H9 (cell line): ENCODE measurements around the gene CNTF. TPM values are rescaled to one million over a fixed set of nuclear protein-coding genes. Genes with fewer than 3 reads are reported as not detected.

Source experiments
- DNase-seq: peaks from one replicate; pipeline ENCODE4 v3.0.0-alpha.2; 2017
- H2AFZ ChIP-seq: one replicate; pipeline ENCODE4 v1.6.1; 2013; ENCODE audit warnings: mild to moderate bottlenecking, low read length, control low read depth, moderate library complexity
- H2AK5ac ChIP-seq: 2 replicates; pipeline ENCODE4 v1.6.1; 2013; ENCODE audit warnings: low read length, control low read depth, mixed read lengths; ENCODE audit not compliant: insufficient read length
- H2BK120ac ChIP-seq: one replicate; pipeline ENCODE4 v1.6.1; 2013; ENCODE audit warnings: low read depth, mild to moderate bottlenecking, low read length, control low read depth, inconsistent platforms; ENCODE audit not compliant: poor library complexity, severe bottlenecking
- H2BK12ac ChIP-seq: 2 replicates; pipeline ENCODE4 v1.6.1; 2013; ENCODE audit warnings: low read length, control low read depth, mixed read lengths, low read depth; ENCODE audit not compliant: insufficient read length
- H2BK15ac ChIP-seq: 2 replicates; pipeline ENCODE4 v1.6.1; 2013; ENCODE audit warnings: low read depth, low read length, control low read depth
- H2BK20ac ChIP-seq: one replicate; pipeline ENCODE4 v1.6.1; 2013; ENCODE audit warnings: low read depth, mild to moderate bottlenecking, low read length, control low read depth, inconsistent platforms; ENCODE audit not compliant: poor library complexity, severe bottlenecking
- H2BK5ac ChIP-seq: 2 replicates; pipeline ENCODE4 v1.6.1; 2013; ENCODE audit warnings: low read length, control low read depth, mixed read lengths; ENCODE audit not compliant: insufficient read length
- H3K14ac ChIP-seq: 2 replicates; pipeline ENCODE4 v1.6.1; 2013; ENCODE audit warnings: low read length, control low read depth; ENCODE audit not compliant: insufficient read depth
- H3K18ac ChIP-seq: 2 replicates; pipeline ENCODE4 v1.6.1; 2013; ENCODE audit warnings: low read depth, mild to moderate bottlenecking, mixed read lengths, low read length, control low read depth; ENCODE audit not compliant: insufficient read length
- H3K23ac ChIP-seq: 2 replicates; pipeline ENCODE4 v1.6.1; 2013; ENCODE audit warnings: low read length, control low read depth, mixed read lengths, low read depth; ENCODE audit not compliant: insufficient read length
- H3K23me2 ChIP-seq: 2 replicates; pipeline ENCODE4 v1.6.1; 2013; ENCODE audit warnings: low read depth, mild to moderate bottlenecking, mixed read lengths, low read length, control low read depth; ENCODE audit not compliant: insufficient read length, poor library complexity, severe bottlenecking
- H3K27ac ChIP-seq: 2 replicates; pipeline ENCODE4 v1.5.1; 2013; ENCODE audit warnings: low read length, control low read depth, mixed read lengths, low read depth; ENCODE audit not compliant: insufficient read length
- H3K27me3 ChIP-seq: 2 replicates; pipeline ENCODE4 v1.6.1; 2013; ENCODE audit warnings: low read length, control low read depth, inconsistent platforms; ENCODE audit not compliant: insufficient read depth
- H3K4ac ChIP-seq: 2 replicates; pipeline ENCODE4 v1.6.1; 2013; ENCODE audit warnings: low read depth, mild to moderate bottlenecking, control low read depth, inconsistent platforms, low read length, moderate library complexity
- H3K4me1 ChIP-seq: 2 replicates; pipeline ENCODE4 v1.6.1; 2013; ENCODE audit warnings: low read length, control low read depth, inconsistent platforms; ENCODE audit not compliant: insufficient read depth
- H3K4me2 ChIP-seq: 2 replicates; pipeline ENCODE4 v1.6.1; 2013; ENCODE audit warnings: low read length, control low read depth, mixed read lengths; ENCODE audit not compliant: insufficient read length, insufficient read depth
- H3K56ac ChIP-seq: 2 replicates; pipeline ENCODE4 v1.6.1; 2013; ENCODE audit warnings: low read depth, mild to moderate bottlenecking, mixed read lengths, low read length, control low read depth; ENCODE audit not compliant: insufficient read length
- H3K79me1 ChIP-seq: 2 replicates; pipeline ENCODE4 v1.6.1; 2013; ENCODE audit warnings: low read depth, mild to moderate bottlenecking, moderate library complexity, low read length, control low read depth, inconsistent platforms; ENCODE audit not compliant: insufficient read depth, poor library complexity, severe bottlenecking
- H3K79me2 ChIP-seq: 2 replicates; pipeline ENCODE4 v1.6.1; 2013; ENCODE audit warnings: low read length, control low read depth, inconsistent platforms; ENCODE audit not compliant: insufficient read depth
- H3K9ac ChIP-seq: 2 replicates; pipeline ENCODE4 v1.6.1; 2013; ENCODE audit warnings: low read length, control low read depth, mixed read lengths; ENCODE audit not compliant: insufficient read length; ENCODE audit errors: extremely low read depth
- H3K9me3 ChIP-seq: one replicate; pipeline ENCODE4 v1.6.1; 2013; ENCODE audit warnings: low read depth, low read length, inconsistent platforms; ENCODE audit not compliant: control insufficient read depth
- H3T11ph ChIP-seq: one replicate; pipeline ENCODE4 v1.6.1; 2013; ENCODE audit warnings: mild to moderate bottlenecking, low read length, control low read depth, inconsistent platforms
- H4K20me1 ChIP-seq: one replicate; pipeline ENCODE4 v1.6.1; 2013; ENCODE audit not compliant: control insufficient read depth, insufficient read length, insufficient read depth
- H4K5ac ChIP-seq: 2 replicates; pipeline ENCODE4 v1.6.1; 2013; ENCODE audit warnings: low read depth, mild to moderate bottlenecking, mixed read lengths, low read length, control low read depth; ENCODE audit not compliant: insufficient read length
- H4K8ac ChIP-seq: replicated peaks from 2 replicates; pipeline ENCODE4 v1.6.1; 2013; ENCODE audit warnings: low read length, control low read depth, mixed read lengths, low read depth; ENCODE audit not compliant: insufficient read length
- H4K91ac ChIP-seq: 2 replicates; pipeline ENCODE4 v1.6.1; 2013; ENCODE audit warnings: low read depth, mild to moderate bottlenecking, moderate library complexity, mixed read lengths, low read length, control low read depth; ENCODE audit not compliant: insufficient read length
- H3K27ac Mint-ChIP-seq, 3 experiments: 2 replicates in 2 of 3; 3 replicates in 1 of 3; pipeline ENCODE4 v1.8.0; 2020 to 2021; ENCODE audit warnings: mixed read lengths in 3 of 3, mild to moderate bottlenecking in 1 of 3, moderate library complexity in 1 of 3
- H3K27me3 Mint-ChIP-seq: 2 replicates; pipeline ENCODE4 v1.8.0; 2021; ENCODE audit warnings: low read depth, mild to moderate bottlenecking, moderate library complexity, mixed read lengths
- H3K36me3 Mint-ChIP-seq, 3 experiments: 2 replicates in 2 of 3; 3 replicates in 1 of 3; pipeline ENCODE4 v1.8.0; 2020 to 2021; ENCODE audit warnings: low read depth in 3 of 3, mixed read lengths in 3 of 3; ENCODE audit not compliant: insufficient read depth in 1 of 3
- H3K4me1 Mint-ChIP-seq, 2 experiments: 2 replicates each; pipeline ENCODE4 v1.8.0; 2020; ENCODE audit warnings: mixed read lengths in 2 of 2
- H3K4me3 Mint-ChIP-seq, 2 experiments: 2 replicates in 1 of 2; 3 replicates in 1 of 2; pipeline ENCODE4 v1.8.0; 2020 to 2021; ENCODE audit warnings: mild to moderate bottlenecking in 2 of 2, mixed read lengths in 2 of 2, moderate library complexity in 1 of 2
- H3K9me3 Mint-ChIP-seq, 2 experiments: 2 replicates in 1 of 2; 3 replicates in 1 of 2; pipeline ENCODE4 v1.8.0; 2020; ENCODE audit warnings: mild to moderate bottlenecking in 2 of 2, mixed read lengths in 2 of 2, moderate library complexity in 1 of 2
- CTCF ChIP-seq: fragments of 200-600 bp; sonication (generic); conservative IDR thresholded peaks from 3 replicates; pipeline ENCODE4 v1.8.0; 2021; ENCODE audit warnings: antibody characterized with exemption, mild to moderate bottlenecking
- WGBS: extraction: QIAGEN DNeasy Blood & Tissue Kit; methylation state at CpG from one replicate; pipeline ENCODE4 v1.1.7; 2013; ENCODE audit warnings: missing lambda C conversion rate, low lambda C conversion rate, mixed read lengths; ENCODE audit not compliant: insufficient read length; ENCODE audit errors: extremely low coverage; 5-methylcytosine and 5-hydroxymethylcytosine counted together
- total RNA-seq: library from RNA; stranded (reverse); gene quantifications from 2 replicates; pipeline ENCODE4 v1.2.1, GENCODE V29; 2021

Gene CNTF
- total RNA-seq, 1 experiment from 2014 or later, result 3.5 TPM

DNA sequence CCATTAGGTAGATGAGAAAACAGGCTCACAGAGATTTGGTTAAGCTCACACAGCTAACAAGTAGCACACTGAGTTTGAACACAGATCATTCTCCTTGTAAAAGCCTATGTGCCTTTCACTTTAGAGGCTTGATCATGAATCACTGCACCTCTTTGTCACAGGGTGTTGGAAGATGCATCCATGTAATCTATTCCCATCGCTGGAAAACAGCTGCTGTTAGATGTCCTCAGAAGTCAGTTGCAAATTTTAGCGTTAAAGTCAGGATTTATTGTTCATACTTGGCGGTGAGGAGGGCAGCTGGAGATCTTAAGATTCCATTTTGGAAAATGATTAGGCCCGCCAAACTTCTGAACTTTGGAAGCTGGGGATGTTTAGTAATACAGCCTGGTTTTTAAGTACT is 2.6 kb downstream of the CNTF start:
- Histone ChIP-seq H3K4me1 (peaks cover 3% of the 10 kb centered on the region; the same call in 1 of the 2 replicates), H3K4me2 (no peak overlapping the region), H2BK20ac (no peak overlapping the region), H4K91ac (no peak overlapping the region), H3K79me1 (no peaks in the 10 kb centered on the region), H2BK120ac (no peak overlapping the region), H3K23ac (no peak overlapping the region), H2AFZ (no peak overlapping the region), H4K5ac (no peak overlapping the region), H3K4ac (no peak overlapping the region), H4K20me1 (no peaks in the 10 kb centered on the region), H3K79me2 (no peaks in the 10 kb centered on the region), H3K27ac (no peak overlapping the region), H2AK5ac (no peak overlapping the region), H3K27me3 (no peaks in the 10 kb centered on the region), H3K18ac (no peak overlapping the region), H3T11ph (no peak overlapping the region), H2BK12ac (no peak overlapping the region), H2BK5ac (no peak overlapping the region), H3K9me3 (no peaks in the 10 kb centered on the region), H3K23me2 (no peaks in the 10 kb centered on the region), H3K56ac (no peak overlapping the region), H4K8ac (no peak overlapping the region), H3K14ac (no peak overlapping the region), H2BK15ac (no peak overlapping the region), H3K9ac (no peak overlapping the region)
- no peaks in the 10 kb centered on the region for H3K9me3 Mint-ChIP-seq
- no peak overlapping the region for H3K4me3 Mint-ChIP-seq
- peaks cover 6 to 12% of the 10 kb centered on the region in 2 experiments; a peak in 2 of 4 replicates for H3K4me1 Mint-ChIP-seq
- H3K27me3 Mint-ChIP-seq, result no peaks in the 10 kb centered on the region
- H3K27ac Mint-ChIP-seq, result no peak overlapping the region
- peaks cover 18 to 40% (median 31%) of the 10 kb centered on the region in 3 experiments; a peak in 6 of 7 replicates for H3K36me3 Mint-ChIP-seq
- TF ChIP-seq CTCF, result no peak
- WGBS, result no CpG with 5 or more reads among the region's 4 CpGs
- DNase-seq, result no peak
